Natural killer cell (primary cell): Measurements from ENCODE around the gene OGFOD3. TPM values are rescaled to one million over a fixed set of nuclear protein-coding genes. Genes with fewer than 3 reads are reported as not detected.
A peak's percentile ranks its signal among the peaks of the same experiment; 100 is the strongest.

Source experiments
- ATAC-seq, 3 donors: fragments of 150-1000 bp in 2 of 3; fragments of 200-7000 bp in 1 of 3; cut with Tn5 transposase; 1 replicate in 1 of 3; 2 replicates in 2 of 3; pipeline ENCODE4 v1.10.0; 2021; ENCODE audit warnings: mild to moderate bottlenecking in 2 of 3, moderate library complexity in 2 of 3
- DNase-seq, 2 donors: peaks; one replicate each; pipeline versions ENCODE4 v3.0.0 to v3.0.0-alpha.2; 2013 to 2021; ENCODE audit warnings: mixed read lengths in 1 of 2
- H3K27ac ChIP-seq: one replicate; pipeline ENCODE4 v1.5.1; 2013; ENCODE audit warnings: mild to moderate bottlenecking, low read length
- H3K27me3 ChIP-seq: one replicate; pipeline ENCODE4 v1.6.1; 2013; ENCODE audit warnings: low read length; ENCODE audit not compliant: control insufficient read depth, insufficient read depth
- H3K36me3 ChIP-seq: one replicate; pipeline ENCODE4 v1.6.1; 2013; ENCODE audit warnings: low read length; ENCODE audit not compliant: control insufficient read depth, insufficient read depth
- H3K4me1 ChIP-seq: one replicate; pipeline ENCODE4 v1.6.1; 2013; ENCODE audit warnings: low read length; ENCODE audit not compliant: control insufficient read depth, insufficient read depth
- H3K4me3 ChIP-seq: one replicate; pipeline ENCODE4 v1.5.1; 2013; ENCODE audit warnings: low read length
- H3K9me3 ChIP-seq: one replicate; pipeline ENCODE4 v1.6.1; 2013; ENCODE audit warnings: low read length; ENCODE audit not compliant: control insufficient read depth, insufficient read depth
- H3K27ac Mint-ChIP-seq, 2 donors: one replicate each; pipeline ENCODE4 v1.8.0; 2022; ENCODE audit warnings: mild to moderate bottlenecking in 2 of 2, mixed read lengths in 2 of 2, moderate library complexity in 1 of 2
- H3K27me3 Mint-ChIP-seq, 2 donors: one replicate each; pipeline ENCODE4 v1.8.0; 2022; ENCODE audit warnings: low read depth in 2 of 2, mixed read lengths in 2 of 2
- H3K36me3 Mint-ChIP-seq: one replicate; pipeline ENCODE4 v1.8.0; 2022; ENCODE audit warnings: mixed read lengths
- H3K4me1 Mint-ChIP-seq, 2 donors: one replicate each; pipeline ENCODE4 v1.8.0; 2022; ENCODE audit warnings: mixed read lengths in 2 of 2
- H3K4me3 Mint-ChIP-seq: one replicate; pipeline ENCODE4 v1.8.0; 2022; ENCODE audit warnings: mild to moderate bottlenecking, moderate library complexity, mixed read lengths
- H3K9me3 Mint-ChIP-seq, 2 donors: one replicate each; pipeline ENCODE4 v1.8.0; 2022; ENCODE audit warnings: mixed read lengths in 2 of 2
- CTCF ChIP-seq: fragments of 200-600 bp; IDR thresholded peaks from one replicate; pipeline ENCODE4 v1.8.0; 2022; ENCODE audit warnings: antibody characterized with exemption
- WGBS: methylation state at CpG from one replicate; pipeline ENCODE4 v1.1.7; 2013; ENCODE audit warnings: missing lambda C conversion rate; ENCODE audit not compliant: insufficient coverage; 5-methylcytosine and 5-hydroxymethylcytosine counted together
- intact Hi-C: fragments of 100-400 bp; cut with micrococcal nuclease; formaldehyde crosslinking; loops from one replicate; pipeline ENCODE4 v1.14.2; 2022
- total RNA-seq, 4 donors: library from RNA; stranded (reverse); fragments of 120-200 nt in 1 of 4; gene quantifications; one replicate each; pipeline versions ENCODE4 v1.2.3 to v1.2.4, GENCODE V29; 2013 to 2022

Gene OGFOD3
- total RNA-seq, 3 donors from 2014 or later (not counting 1 experiment from before 2014, with no cell fraction given), result 21.6 to 28.6 (median 23.3) TPM

- no peak within 1 kb of the TSS for H3K27ac ChIP-seq
- 61% methylated on average over 18 of the region's 21 CpGs for WGBS
- no peak within 1 kb of the TSS for H3K27ac Mint-ChIP-seq
- H3K4me3 Mint-ChIP-seq, result no peak within 1 kb of the TSS
- H3K36me3 Mint-ChIP-seq, result no peaks in the 10 kb centered on the region
- H3K4me1 ChIP-seq, result peaks cover 5% of the 10 kb centered on the region
- no peak within 1 kb of the TSS for H3K4me3 ChIP-seq
- no peaks in the 10 kb centered on the region for H3K9me3 ChIP-seq
- DNase-seq (peak in 1 of 2 donors; percentile 25), ATAC-seq (peak in 2 of 3 donors; percentile 53 to 54)
- H3K27me3 ChIP-seq, result no peaks in the 10 kb centered on the region
- no peak for TF ChIP-seq CTCF
- H3K36me3 ChIP-seq, result no peaks in the 10 kb centered on the region
- intact Hi-C loops, result no loop called here
- peaks cover 6 to 11% of the 10 kb centered on the region in 2 donors for H3K27me3 Mint-ChIP-seq
- no peaks in the 10 kb centered on the region for H3K9me3 Mint-ChIP-seq
- peaks cover 0 to 10% of the 10 kb centered on the region in 2 donors for H3K4me1 Mint-ChIP-seq
Observed at GRCh38 chr17:82358465-82359350, 59.7 kb downstream of the OGFOD3 start, which contains the start of gene TEX19. TSS of gene TEX19 (plus strand) at chr17:82359247. CDS start at chr17:82362151, 2,904 bp downstream.

- Mint-ChIP-seq H3K27me3 (peaks cover 6 to 11% of the 10 kb centered on the region in 2 donors), H3K36me3 (no peaks in the 10 kb centered on the region), H3K4me1 (peaks cover 0 to 10% of the 10 kb centered on the region in 2 donors), H3K4me3 (no peak overlapping the region), H3K9me3 (no peaks in the 10 kb centered on the region), H3K27ac (no peak overlapping the region)
- Histone ChIP-seq H3K4me1 (peaks cover 5% of the 10 kb centered on the region), H3K9me3 (no peaks in the 10 kb centered on the region), H3K27ac (no peak overlapping the region), H3K27me3 (no peaks in the 10 kb centered on the region), H3K4me3 (no peak overlapping the region), H3K36me3 (no peaks in the 10 kb centered on the region)
- WGBS, result 82% methylated on average over 2 of the region's 2 CpGs
- DNase-seq (no peak), ATAC-seq (no peak)
- intact Hi-C loops, result no loop called here
- TF ChIP-seq CTCF, result no peak
Observed at GRCh38 chr17:82357394-82357793, 61.0 kb downstream of the OGFOD3 start.

GRCh38 chr17:82356845-82357355, 61.5 kb downstream of the OGFOD3 start:
- Histone ChIP-seq H3K9me3 (no peaks in the 10 kb centered on the region), H3K4me3 (no peak overlapping the region), H3K4me1 (peaks cover 8% of the 10 kb centered on the region), H3K36me3 (no peaks in the 10 kb centered on the region), H3K27me3 (no peaks in the 10 kb centered on the region), H3K27ac (no peak overlapping the region)
- Mint-ChIP-seq H3K4me3 (no peak overlapping the region), H3K9me3 (no peaks in the 10 kb centered on the region), H3K36me3 (no peaks in the 10 kb centered on the region), H3K27me3 (peaks cover 6 to 11% of the 10 kb centered on the region in 2 donors), H3K27ac (no peak overlapping the region), H3K4me1 (peaks cover 4 to 10% of the 10 kb centered on the region in 2 donors)
- ATAC-seq (no peak), DNase-seq (no peak)
- WGBS, result 78% methylated on average over 20 of the region's 20 CpGs
- TF ChIP-seq CTCF, result no peak
- intact Hi-C loops, result no loop called here
